Activated naive CD4-positive, alpha-beta T cell treated with anti-CD3 and anti-CD28 coated beads for 36 hours (primary cell): ENCODE data around the gene MYO1B. TPM values are rescaled to one million over a fixed set of nuclear protein-coding genes. Genes with fewer than 3 reads are reported as not detected.

Experiments used
- CTCF ChIA-PET: fragments of 350-600 bp; sonication (Branson Sonifier 250); formaldehyde crosslinking; loops from one replicate; lab custom pipeline; 2021; ENCODE audit warnings: antibody characterized with exemption; lab: Charles Lee
- DNase-seq: peaks from one replicate; pipeline ENCODE4 v3.0.0-alpha.2; 2020
- H3K27ac Mint-ChIP-seq: one replicate; pipeline ENCODE4 v1.8.0; 2021; ENCODE audit warnings: mild to moderate bottlenecking, mixed read lengths
- H3K27me3 Mint-ChIP-seq: one replicate; pipeline ENCODE4 v1.8.0; 2021; ENCODE audit warnings: low read depth, mixed read lengths
- H3K36me3 Mint-ChIP-seq: one replicate; pipeline ENCODE4 v1.8.0; 2021; ENCODE audit warnings: low read depth, mixed read lengths
- H3K4me1 Mint-ChIP-seq: one replicate; pipeline ENCODE4 v1.8.0; 2021; ENCODE audit warnings: low read depth, mixed read lengths
- H3K4me3 Mint-ChIP-seq: one replicate; pipeline ENCODE4 v1.8.0; 2021; ENCODE audit warnings: mild to moderate bottlenecking, moderate library complexity, mixed read lengths
- H3K9me3 Mint-ChIP-seq: one replicate; pipeline ENCODE4 v1.8.0; 2021; ENCODE audit warnings: mixed read lengths
- intact Hi-C: fragments of 100-400 bp; cut with micrococcal nuclease; formaldehyde crosslinking; loops from one replicate; pipeline ENCODE4 v1.15.1; 2023
- total RNA-seq, 2 experiments: library from RNA; stranded (reverse); gene quantifications; one replicate each; pipeline ENCODE4 v1.2.3, GENCODE V29; 2021

The MYO1B gene
- total RNA-seq, 2 experiments from 2014 or later: 39.2 to 40.5 TPM

DNA sequence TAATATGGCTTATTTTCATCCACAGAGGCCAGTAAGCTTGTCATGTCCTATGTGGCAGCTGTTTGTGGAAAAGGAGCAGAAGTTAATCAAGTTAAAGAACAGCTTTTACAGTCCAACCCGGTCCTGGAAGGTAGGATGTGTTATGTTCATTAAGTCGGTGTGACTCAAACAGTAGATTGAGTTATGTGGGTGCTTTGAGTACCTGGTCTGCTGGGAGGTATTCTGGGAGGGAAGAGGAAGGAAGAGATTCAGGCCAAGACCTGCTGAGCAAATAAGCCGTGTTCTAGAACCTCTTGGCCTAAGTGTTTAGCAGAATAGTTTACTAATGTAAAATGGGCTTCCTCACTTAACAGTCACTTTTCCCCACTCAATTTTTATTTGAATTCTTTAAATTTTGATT, 96.2 kb downstream of the MYO1B start:
- no peak overlapping the region for H3K27ac Mint-ChIP-seq
- H3K4me3 Mint-ChIP-seq: no peak overlapping the region
- DNase-seq: no peak
- intact Hi-C loops: no loop called here
- CTCF ChIA-PET: no interaction called here
- H3K9me3 Mint-ChIP-seq: no peaks in the 10 kb centered on the region
- no peaks in the 10 kb centered on the region for H3K27me3 Mint-ChIP-seq
- peaks cover 6% of the 10 kb centered on the region for H3K36me3 Mint-ChIP-seq
- H3K4me1 Mint-ChIP-seq: peaks cover 1% of the 10 kb centered on the region

GRCh38 chr2:191343796-191344338, 98.7 kb downstream of the MYO1B start:
- Mint-ChIP-seq H3K4me3 (no peak overlapping the region), H3K27ac (no peak overlapping the region), H3K27me3 (no peaks in the 10 kb centered on the region), H3K9me3 (no peaks in the 10 kb centered on the region), H3K36me3 (peaks cover 6% of the 10 kb centered on the region), H3K4me1 (peaks cover 1% of the 10 kb centered on the region)
- CTCF ChIA-PET: no interaction called here
- no peak for DNase-seq
- intact Hi-C loops: no loop called here

GRCh38 chr2:191345788-191346187, 100.6 kb downstream of the MYO1B start:
- intact Hi-C loops: no loop called here
- Mint-ChIP-seq H3K27me3 (no peaks in the 10 kb centered on the region), H3K36me3 (peaks cover 6% of the 10 kb centered on the region), H3K27ac (no peak overlapping the region), H3K9me3 (no peaks in the 10 kb centered on the region), H3K4me1 (peaks cover 1% of the 10 kb centered on the region), H3K4me3 (no peak overlapping the region)
- no peak for DNase-seq
- CTCF ChIA-PET: interaction anchor here (1.3 kb wide), 1 partner anchor 18 kb away, joined by 3 read pairs; no protein-coding TSS in a partner anchor

- H3K4me1 Mint-ChIP-seq: peaks cover 1% of the 10 kb centered on the region
Measured at GRCh38 chr2:191347154-191347553, 102.0 kb downstream of the MYO1B start.

GRCh38 chr2:191347881-191348280, 102.7 kb downstream of the MYO1B start:
- Mint-ChIP-seq H3K27me3 (no peaks in the 10 kb centered on the region), H3K4me3 (no peak overlapping the region), H3K27ac (no peak overlapping the region), H3K9me3 (no peaks in the 10 kb centered on the region), H3K36me3 (no peaks in the 10 kb centered on the region), H3K4me1 (peaks cover 1% of the 10 kb centered on the region)
- intact Hi-C loops: no loop called here
- CTCF ChIA-PET: no interaction called here
- no peak for DNase-seq

More at GRCh38 chr2:191347154-191347553, 102.0 kb downstream of the MYO1B start:
- Mint-ChIP-seq H3K36me3 (peaks cover 1% of the 10 kb centered on the region), H3K9me3 (no peaks in the 10 kb centered on the region), H3K27me3 (no peaks in the 10 kb centered on the region), H3K27ac (no peak overlapping the region), H3K4me3 (no peak overlapping the region)
- CTCF ChIA-PET: no interaction called here
- intact Hi-C loops: no loop called here
- no peak for DNase-seq

DNA sequence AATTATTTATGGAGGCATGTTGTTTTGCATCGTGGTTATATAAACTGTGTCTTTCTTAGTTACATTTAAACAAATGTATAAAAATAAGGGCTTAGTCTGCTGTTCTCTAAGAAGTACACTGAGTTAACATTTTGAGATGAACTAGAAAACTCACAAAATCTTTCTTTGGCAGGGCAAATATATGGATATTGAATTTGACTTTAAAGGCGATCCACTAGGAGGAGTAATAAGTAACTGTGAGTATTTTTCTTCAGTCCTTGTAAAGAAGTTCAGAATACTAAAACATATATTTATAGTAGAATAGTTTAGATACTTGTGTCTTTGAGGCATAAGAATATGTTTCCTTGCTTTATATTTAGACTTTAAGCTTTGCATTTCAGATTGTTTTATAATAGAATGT, 104.8 kb downstream of the MYO1B start:
- DNase-seq: no peak
- Mint-ChIP-seq H3K4me1 (peaks cover 1% of the 10 kb centered on the region), H3K36me3 (no peaks in the 10 kb centered on the region), H3K27me3 (no peaks in the 10 kb centered on the region), H3K27ac (no peak overlapping the region), H3K9me3 (peaks cover 2% of the 10 kb centered on the region), H3K4me3 (no peak overlapping the region)
- intact Hi-C loops: no loop called here
- CTCF ChIA-PET: no interaction called here

DNA sequence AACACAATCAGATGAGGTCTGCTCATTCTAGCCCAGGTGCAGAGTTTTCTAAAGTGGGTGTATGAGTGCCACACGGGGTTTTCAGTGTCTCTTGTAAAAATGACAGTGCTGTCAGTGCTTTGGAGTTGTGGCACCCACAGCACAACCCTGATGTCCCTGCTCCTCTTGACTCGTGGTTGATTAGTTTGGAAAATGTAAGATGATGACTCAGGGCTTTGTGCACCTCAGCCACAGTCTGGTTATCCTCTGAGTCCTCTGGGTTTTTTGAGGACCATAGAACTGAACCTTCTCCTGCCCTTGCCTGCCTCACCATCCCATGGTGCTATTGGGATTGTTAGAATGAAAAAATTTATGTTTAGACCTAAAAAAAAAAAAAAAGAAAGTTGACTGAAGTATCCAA, 105.6 kb downstream of the MYO1B start:
- no peak overlapping the region for H3K4me3 Mint-ChIP-seq
- no peak overlapping the region for H3K27ac Mint-ChIP-seq
- CTCF ChIA-PET: no interaction called here
- DNase-seq: no peak
- intact Hi-C loops: no loop called here
- no peaks in the 10 kb centered on the region for H3K4me1 Mint-ChIP-seq
- H3K27me3 Mint-ChIP-seq: no peaks in the 10 kb centered on the region
- no peaks in the 10 kb centered on the region for H3K36me3 Mint-ChIP-seq
- peaks cover 2% of the 10 kb centered on the region for H3K9me3 Mint-ChIP-seq

- no peaks in the 10 kb centered on the region for H3K27me3 Mint-ChIP-seq
- H3K27ac Mint-ChIP-seq: no peak overlapping the region
- no peak for DNase-seq
- CTCF ChIA-PET: no interaction called here
- peaks cover 2% of the 10 kb centered on the region for H3K9me3 Mint-ChIP-seq
- intact Hi-C loops: no loop called here
- H3K4me3 Mint-ChIP-seq: no peak overlapping the region
- H3K4me1 Mint-ChIP-seq: no peaks in the 10 kb centered on the region
- H3K36me3 Mint-ChIP-seq: no peaks in the 10 kb centered on the region
Measured at GRCh38 chr2:191351298-191351697, 106.1 kb downstream of the MYO1B start.

- intact Hi-C loops: no loop called here
- Mint-ChIP-seq H3K9me3 (peaks cover 2% of the 10 kb centered on the region), H3K27ac (no peak overlapping the region), H3K4me1 (no peaks in the 10 kb centered on the region), H3K4me3 (no peak overlapping the region), H3K27me3 (no peaks in the 10 kb centered on the region), H3K36me3 (no peaks in the 10 kb centered on the region)
- CTCF ChIA-PET: no interaction called here
- DNase-seq: no peak
Measured at GRCh38 chr2:191351921-191352320, 106.7 kb downstream of the MYO1B start.

DNA sequence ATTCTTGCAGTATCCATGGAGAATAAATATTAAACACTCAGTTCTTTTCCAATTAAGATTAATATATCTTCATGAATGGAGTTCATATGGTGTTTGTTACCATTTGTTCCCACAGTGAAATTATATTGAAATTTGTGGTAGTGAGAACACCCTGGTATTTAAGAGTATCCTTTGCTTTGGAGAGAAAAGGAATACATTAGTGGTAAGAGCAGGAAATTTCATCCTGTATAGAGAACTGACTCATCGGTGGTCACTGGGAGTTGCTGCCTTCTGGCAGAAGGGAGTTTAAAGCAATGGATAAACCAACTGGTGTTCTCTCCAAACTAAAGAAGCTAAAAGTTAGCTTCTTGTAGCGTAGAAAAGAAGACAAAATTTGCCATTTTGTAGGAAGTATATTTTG, 107.3 kb downstream of the MYO1B start:
- Mint-ChIP-seq H3K27ac (no peak overlapping the region), H3K36me3 (no peaks in the 10 kb centered on the region), H3K4me1 (no peaks in the 10 kb centered on the region), H3K27me3 (no peaks in the 10 kb centered on the region), H3K4me3 (no peak overlapping the region), H3K9me3 (peaks cover 2% of the 10 kb centered on the region)
- intact Hi-C loops: no loop called here
- no peak for DNase-seq
- CTCF ChIA-PET: no interaction called here

- CTCF ChIA-PET: interaction anchor here (0.6 kb wide), 1 partner anchor 170 kb away, joined by 3 read pairs; no protein-coding TSS in a partner anchor
- no peak for DNase-seq
- Mint-ChIP-seq H3K9me3 (peaks cover 2% of the 10 kb centered on the region), H3K27me3 (no peaks in the 10 kb centered on the region), H3K36me3 (no peaks in the 10 kb centered on the region), H3K4me3 (no peak overlapping the region), H3K27ac (no peak overlapping the region), H3K4me1 (no peaks in the 10 kb centered on the region)
- intact Hi-C loops: no loop called here
Measured at GRCh38 chr2:191355170-191355758, 110.1 kb downstream of the MYO1B start.

GRCh38 chr2:191357678-191358077, 112.5 kb downstream of the MYO1B start:
- CTCF ChIA-PET: no interaction called here
- no peaks in the 10 kb centered on the region for H3K27me3 Mint-ChIP-seq
- H3K36me3 Mint-ChIP-seq: no peaks in the 10 kb centered on the region
- no peak for DNase-seq
- intact Hi-C loops: no loop called here
- no peak overlapping the region for H3K4me3 Mint-ChIP-seq
- H3K9me3 Mint-ChIP-seq: peaks cover 2% of the 10 kb centered on the region
- H3K27ac Mint-ChIP-seq: no peak overlapping the region
- no peaks in the 10 kb centered on the region for H3K4me1 Mint-ChIP-seq

- Mint-ChIP-seq H3K36me3 (no peaks in the 10 kb centered on the region), H3K27me3 (no peaks in the 10 kb centered on the region), H3K27ac (no peak overlapping the region), H3K9me3 (peaks cover 2% of the 10 kb centered on the region), H3K4me3 (no peak overlapping the region), H3K4me1 (no peaks in the 10 kb centered on the region)
- intact Hi-C loops: no loop called here
- no peak for DNase-seq
- CTCF ChIA-PET: no interaction called here
Measured at GRCh38 chr2:191358325-191359025, 113.3 kb downstream of the MYO1B start.
